ENCODE measurements around the gene LRRC57. TPM values are rescaled to one million over a fixed set of nuclear protein-coding genes. Genes with fewer than 3 reads are reported as not detected.
A peak's percentile ranks its signal among the peaks of the same experiment; 100 is the strongest.

The LRRC57 gene
- total and polyA plus RNA-seq, 4 experiments from 2014 or later, result 6.6 to 20.0 (median 14.1) TPM

DNA sequence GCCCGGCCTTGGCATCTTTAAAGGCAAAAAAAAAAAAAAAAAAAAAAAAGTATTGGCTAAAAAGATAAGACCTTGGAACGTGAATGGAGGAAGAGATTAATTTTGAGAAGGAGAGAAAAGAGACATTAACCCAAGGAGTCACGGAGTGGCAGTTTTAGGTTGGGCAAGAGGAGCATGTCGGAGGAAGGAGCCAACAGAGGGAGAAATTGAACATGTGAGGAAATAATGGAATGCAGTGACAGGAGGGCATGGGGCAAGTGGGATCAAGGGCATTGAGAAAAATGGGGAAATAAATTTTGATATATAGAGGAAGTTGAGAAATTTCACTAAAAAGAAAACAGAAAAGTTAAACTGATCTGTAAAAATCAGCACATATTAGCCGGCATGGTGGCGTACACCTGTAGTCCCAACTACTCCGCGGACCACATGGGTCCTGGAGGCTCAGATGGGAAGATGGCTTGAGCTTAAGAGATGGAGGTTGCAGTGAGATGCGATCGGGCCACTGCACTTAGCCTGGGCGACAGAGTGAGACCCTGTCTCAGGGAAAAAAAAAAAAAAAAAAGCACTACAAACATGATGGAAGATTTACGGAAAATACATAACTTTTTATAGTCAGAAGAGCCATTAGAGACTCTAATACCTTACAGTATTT, 1.3 kb upstream of the LRRC57 start:
- ChIA-PET CTCF (ENCODE audit: partially characterized antibody) (interaction anchor here (1.3 kb wide), 1 partner anchor 55 kb away, joined by 4 read pairs; the partner anchor contains the start of gene SNAP23), POLR2A (ENCODE audit: partially characterized antibody) (interaction anchor here (1.0 to 5.6 kb wide), 5 partner anchors 11 to 59 kb away, joined by 3 to 60 read pairs (median 33); partner anchors contain the start of genes SNAP23, STARD9 and ZNF106)
- H3K27me3 ChIP-seq (ENCODE audit: insufficient read depth, low read length), result no peaks in the 10 kb centered on the region
- peaks cover 5% of the 10 kb centered on the region for H3K36me3 ChIP-seq (ENCODE audit: insufficient read depth, low read length)
- H3K27me3 Mint-ChIP-seq, result no peaks in the 10 kb centered on the region
- H3K4me1 Mint-ChIP-seq, result peaks cover 39 to 84% (median 57%) of the 10 kb centered on the region in 4 donors
- H3K27ac ChIP-seq (ENCODE audit: low read depth, low read length), result no peak overlapping the region
- H3K9me3 ChIP-seq (ENCODE audit: control insufficient read depth in 1 of 2, low read length in 2 of 2), result no peaks in the 10 kb centered on the region
- no peak overlapping the region for H3K4me3 ChIP-seq (ENCODE audit: low read length in 2 of 2)
- DNase-seq, result no peak
- peak overlapping the region; percentile 39 to 91 (median 81) for H3K27ac Mint-ChIP-seq
- intact Hi-C loops (cut with micrococcal nuclease), result loop anchor here (2.0 kb wide), 1 partner anchor 59 kb away; the partner anchor contains the start of gene ZNF106
- peaks cover 53% of the 10 kb centered on the region for H3K4me1 ChIP-seq (ENCODE audit: insufficient read depth, low read length)
- peaks cover 11 to 39% of the 10 kb centered on the region in 2 donors for H3K36me3 Mint-ChIP-seq
- H3K4me3 Mint-ChIP-seq, result peak overlapping the region; percentile 93 to 100 (median 96)
- H3K9me3 Mint-ChIP-seq, result no peaks in the 10 kb centered on the region

DNA sequence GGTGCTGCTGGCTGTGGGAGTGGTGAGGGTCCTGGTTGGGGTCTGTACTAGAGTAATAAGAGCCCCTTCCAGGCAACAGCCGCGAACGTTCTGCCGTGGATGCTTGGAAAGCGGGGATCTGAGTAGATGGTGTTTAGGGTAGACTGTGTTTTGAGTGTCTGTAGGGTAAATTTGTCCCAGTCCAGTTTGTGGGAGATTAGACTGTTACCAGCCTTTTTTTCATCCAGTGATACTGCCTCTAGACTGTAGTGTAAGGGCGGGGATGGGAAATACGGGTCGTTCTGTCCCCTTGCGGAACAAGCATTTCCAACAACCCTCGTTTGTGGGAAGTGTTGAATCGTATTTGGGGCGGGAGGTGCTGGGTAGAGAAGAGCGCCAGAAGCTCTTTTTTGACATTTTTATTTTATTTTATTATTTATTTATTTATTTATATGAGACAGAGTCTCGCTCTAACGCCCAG, 469 bp upstream of the LRRC57 start:
- no peaks in the 10 kb centered on the region for H3K27me3 ChIP-seq (ENCODE audit: insufficient read depth, low read length)
- H3K4me1 Mint-ChIP-seq, result peaks cover 40 to 78% (median 59%) of the 10 kb centered on the region in 4 donors
- peaks cover 54% of the 10 kb centered on the region for H3K4me1 ChIP-seq (ENCODE audit: insufficient read depth, low read length)
- intact Hi-C loops (cut with micrococcal nuclease), result loop anchor here (2.0 kb wide), 1 partner anchor 58 kb away; the partner anchor contains the start of gene ZNF106
- no peaks in the 10 kb centered on the region for H3K27me3 Mint-ChIP-seq
- peak overlapping the region; percentile 93 to 100 (median 96) for H3K4me3 Mint-ChIP-seq
- peak in 1 of 5 donors; percentile 56 for DNase-seq
- peak overlapping the region; percentile 88 for H3K27ac ChIP-seq (ENCODE audit: low read depth, low read length)
- ChIA-PET CTCF (ENCODE audit: partially characterized antibody) (interaction anchor here (1.3 kb wide), 1 partner anchor 54 kb away, joined by 4 read pairs; the partner anchor contains the start of gene SNAP23), POLR2A (ENCODE audit: partially characterized antibody) (interaction anchor here (1.0 to 5.6 kb wide), 9 partner anchors 10 to 276 kb away, joined by 3 to 60 read pairs (median 8); partner anchors contain the start of genes GANC, SNAP23, STARD9 and TMEM87A)
- peaks cover 11% of the 10 kb centered on the region for H3K36me3 ChIP-seq (ENCODE audit: insufficient read depth, low read length)
- H3K9me3 ChIP-seq (ENCODE audit: control insufficient read depth in 1 of 2, low read length in 2 of 2), result no peaks in the 10 kb centered on the region
- peak overlapping the region; percentile 87 to 100 (median 98) for H3K27ac Mint-ChIP-seq
- H3K4me3 ChIP-seq (ENCODE audit: low read length in 2 of 2), result peak overlapping the region; percentile 92 to 99
- H3K36me3 Mint-ChIP-seq, result peaks cover 12 to 40% of the 10 kb centered on the region in 2 donors
- H3K9me3 Mint-ChIP-seq, result no peaks in the 10 kb centered on the region

DNA sequence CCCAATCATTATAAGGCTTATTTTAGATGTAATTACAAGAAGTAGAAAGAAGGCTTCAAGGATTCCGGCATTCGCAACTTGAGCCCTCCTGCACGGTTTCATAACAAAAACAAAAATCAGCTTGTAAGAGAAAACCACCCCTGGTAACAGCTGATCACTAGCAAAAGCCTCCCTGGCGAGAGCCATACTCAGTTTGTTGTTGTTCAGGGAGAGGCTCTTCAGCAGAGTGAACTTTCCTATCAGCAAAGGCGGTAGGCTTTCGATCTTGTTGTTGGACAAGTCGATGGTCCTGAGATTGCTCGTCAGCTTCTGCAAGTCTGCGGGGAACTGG, 710 bp downstream of the LRRC57 start:
- no peak for DNase-seq
- Mint-ChIP-seq H3K4me3 (peak overlapping the region; percentile 93 to 100 (median 96)), H3K36me3 (peaks cover 12 to 43% of the 10 kb centered on the region in 2 donors), H3K4me1 (peaks cover 36 to 69% (median 51%) of the 10 kb centered on the region in 4 donors), H3K27me3 (no peaks in the 10 kb centered on the region), H3K27ac (peak overlapping the region; percentile 87 to 100 (median 98)), H3K9me3 (no peaks in the 10 kb centered on the region)
- no peaks in the 10 kb centered on the region for H3K27me3 ChIP-seq (ENCODE audit: insufficient read depth, low read length)
- peak overlapping the region; percentile 92 to 99 for H3K4me3 ChIP-seq (ENCODE audit: low read length in 2 of 2)
- H3K9me3 ChIP-seq (ENCODE audit: control insufficient read depth in 1 of 2, low read length in 2 of 2), result no peaks in the 10 kb centered on the region
- H3K36me3 ChIP-seq (ENCODE audit: insufficient read depth, low read length), result peaks cover 11% of the 10 kb centered on the region
- ChIA-PET CTCF (ENCODE audit: partially characterized antibody) (interaction anchor here (1.0 to 1.6 kb wide), 3 partner anchors 33 to 103 kb away, joined by 3 to 5 read pairs (median 3); no protein-coding TSS in a partner anchor), POLR2A (ENCODE audit: partially characterized antibody) (interaction anchor here (0.8 to 5.6 kb wide), 15 partner anchors 12 to 275 kb away, joined by 3 to 60 read pairs (median 5); partner anchors contain the start of genes GANC, SNAP23, STARD9 and TMEM87A)
- H3K27ac ChIP-seq (ENCODE audit: low read depth, low read length), result peak overlapping the region; percentile 88
- H3K4me1 ChIP-seq (ENCODE audit: insufficient read depth, low read length), result peaks cover 47% of the 10 kb centered on the region
- intact Hi-C loops (cut with micrococcal nuclease), result loop anchor here (1.0 to 2.0 kb wide), 4 partner anchors 27 to 102 kb away; partner anchors contain the start of genes STARD9 and ZNF106

DNA sequence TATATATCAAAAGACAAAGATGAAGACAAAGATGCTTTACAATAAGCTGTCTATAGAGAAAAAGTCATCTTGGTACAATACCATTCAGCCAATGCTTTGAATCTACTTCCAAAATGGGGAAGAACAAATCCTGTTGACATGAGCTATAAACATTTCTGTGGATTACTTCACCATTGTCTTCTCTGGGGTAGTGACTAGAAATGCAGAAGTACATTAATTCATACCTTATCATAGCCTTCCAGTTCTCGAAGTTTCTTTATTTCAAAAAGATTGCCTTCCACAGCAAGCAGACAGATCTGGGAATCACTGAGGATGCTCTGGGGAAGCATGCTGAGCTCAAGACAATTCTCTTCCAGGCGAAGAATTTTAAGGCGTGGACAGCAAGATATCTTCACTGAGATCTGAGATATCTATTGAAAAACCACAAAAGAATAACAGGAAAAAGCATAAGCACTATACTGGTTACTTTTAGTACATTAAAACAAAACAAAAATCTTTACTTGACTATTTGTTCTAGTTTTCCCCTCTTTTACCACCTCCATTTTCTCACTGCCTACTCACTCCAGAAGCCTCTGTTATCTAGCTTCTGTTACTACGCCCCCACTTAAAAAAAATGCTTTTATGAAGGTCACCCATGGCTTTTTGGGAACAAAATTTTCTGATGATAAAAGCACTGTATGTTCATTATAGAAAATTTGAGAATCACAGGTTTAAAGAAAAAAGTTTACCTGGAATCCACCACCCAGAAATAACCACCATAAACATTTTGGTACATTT, 3.6 kb downstream of the LRRC57 start:
- intact Hi-C loops (cut with micrococcal nuclease), result no loop called here
- H3K9me3 Mint-ChIP-seq, result no peaks in the 10 kb centered on the region
- Histone ChIP-seq H3K4me1 (ENCODE audit: insufficient read depth, low read length) (peaks cover 40% of the 10 kb centered on the region), H3K27ac (ENCODE audit: low read depth, low read length) (no peak overlapping the region), H3K9me3 (ENCODE audit: control insufficient read depth in 1 of 2, low read length in 2 of 2) (no peaks in the 10 kb centered on the region), H3K36me3 (ENCODE audit: insufficient read depth, low read length) (peaks cover 11% of the 10 kb centered on the region), H3K4me3 (ENCODE audit: low read length in 2 of 2) (no peak overlapping the region), H3K27me3 (ENCODE audit: insufficient read depth, low read length) (no peaks in the 10 kb centered on the region)
- POLR2A ChIA-PET (ENCODE audit: partially characterized antibody), result interaction anchor here (0.7 to 1.8 kb wide), 2 partner anchors 50 to 54 kb away, joined by 3 to 7 read pairs; partner anchors contain the start of genes SNAP23 and ZNF106
- H3K27ac Mint-ChIP-seq, result peak overlapping the region in 6 of 7 donors; percentile 49 to 85 (median 78)
- H3K4me1 Mint-ChIP-seq, result peaks cover 35 to 51% (median 42%) of the 10 kb centered on the region in 4 donors
- peak overlapping the region in 3 of 8 donors; percentile 5 to 52 (median 35) for H3K4me3 Mint-ChIP-seq
- CTCF ChIA-PET (ENCODE audit: partially characterized antibody), result interaction anchor here (0.6 to 1.2 kb wide), 3 partner anchors 10 to 12 kb away, joined by 3 to 5 read pairs (median 4); no protein-coding TSS in a partner anchor
- H3K36me3 Mint-ChIP-seq, result peaks cover 17 to 49% of the 10 kb centered on the region in 2 donors
- no peaks in the 10 kb centered on the region for H3K27me3 Mint-ChIP-seq
- no peak for DNase-seq

DNA sequence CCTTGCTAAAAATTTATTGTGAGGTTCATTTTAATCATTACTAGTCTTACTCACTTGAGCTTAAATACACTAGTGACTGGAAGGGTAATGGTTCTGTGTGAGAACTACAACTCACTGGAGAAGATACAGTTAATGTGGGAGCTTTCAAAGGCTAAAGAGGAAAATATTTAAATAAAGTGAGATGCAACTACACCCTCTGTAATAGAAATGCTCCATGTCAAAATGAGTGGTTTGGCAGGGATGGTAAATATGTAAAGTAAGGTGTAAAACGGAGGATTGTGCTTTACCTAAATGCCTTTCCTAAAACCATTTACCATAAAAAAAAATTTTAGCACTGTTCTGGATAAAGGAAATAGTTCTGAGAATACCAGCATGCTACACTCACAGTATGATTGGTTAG, 15.3 kb downstream of the LRRC57 start:
- Mint-ChIP-seq H3K9me3 (no peaks in the 10 kb centered on the region), H3K27me3 (no peaks in the 10 kb centered on the region), H3K4me3 (no peak overlapping the region), H3K27ac (no peak overlapping the region), H3K4me1 (no peaks in the 10 kb centered on the region), H3K36me3 (peaks cover 35 to 51% of the 10 kb centered on the region in 2 donors)
- intact Hi-C loops (cut with micrococcal nuclease), result no loop called here
- Histone ChIP-seq H3K27ac (ENCODE audit: low read depth, low read length) (no peak overlapping the region), H3K4me1 (ENCODE audit: insufficient read depth, low read length) (no peaks in the 10 kb centered on the region), H3K27me3 (ENCODE audit: insufficient read depth, low read length) (no peaks in the 10 kb centered on the region), H3K4me3 (ENCODE audit: low read length in 2 of 2) (no peak overlapping the region), H3K9me3 (ENCODE audit: control insufficient read depth in 1 of 2, low read length in 2 of 2) (no peaks in the 10 kb centered on the region), H3K36me3 (ENCODE audit: insufficient read depth, low read length) (peaks cover 22% of the 10 kb centered on the region)
- CTCF ChIA-PET (ENCODE audit: partially characterized antibody), result interaction anchor here (0.8 to 1.4 kb wide), 2 partner anchors 12 to 15 kb away, joined by 3 to 4 read pairs; no protein-coding TSS in a partner anchor
- POLR2A ChIA-PET (ENCODE audit: partially characterized antibody), result interaction anchor here (1.1 kb wide), 1 partner anchor 42 kb away, joined by 3 read pairs; the partner anchor contains the start of gene ZNF106
- DNase-seq, result no peak

DNA sequence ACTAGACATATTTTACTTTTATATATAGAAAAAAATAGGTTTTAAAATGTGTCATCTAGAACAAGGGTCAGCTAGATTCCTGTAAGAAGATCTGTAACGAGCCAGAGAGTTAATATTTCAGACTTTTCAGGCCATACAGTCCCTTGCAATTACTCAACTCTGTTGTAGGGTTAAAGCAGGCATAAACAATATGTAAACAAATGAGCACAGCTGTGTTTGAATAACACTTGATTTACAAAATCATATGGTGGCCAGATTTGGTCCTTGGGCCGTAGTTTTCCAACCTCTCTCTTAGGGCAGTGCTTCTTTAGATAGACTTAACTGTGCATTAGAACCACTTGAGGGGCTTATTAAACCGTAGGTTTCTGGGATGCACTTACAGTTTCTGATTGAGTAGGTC, 19.6 kb downstream of the LRRC57 start:
- H3K4me1 Mint-ChIP-seq, result no peaks in the 10 kb centered on the region
- peaks cover 31 to 57% of the 10 kb centered on the region in 2 donors for H3K36me3 Mint-ChIP-seq
- Histone ChIP-seq H3K27ac (ENCODE audit: low read depth, low read length) (no peak overlapping the region), H3K36me3 (ENCODE audit: insufficient read depth, low read length) (peaks cover 22% of the 10 kb centered on the region), H3K4me1 (ENCODE audit: insufficient read depth, low read length) (no peaks in the 10 kb centered on the region), H3K9me3 (ENCODE audit: control insufficient read depth in 1 of 2, low read length in 2 of 2) (no peaks in the 10 kb centered on the region), H3K4me3 (ENCODE audit: low read length in 2 of 2) (no peak overlapping the region), H3K27me3 (ENCODE audit: insufficient read depth, low read length) (no peaks in the 10 kb centered on the region)
- intact Hi-C loops (cut with micrococcal nuclease), result no loop called here
- H3K9me3 Mint-ChIP-seq, result no peaks in the 10 kb centered on the region
- no peak overlapping the region for H3K4me3 Mint-ChIP-seq
- no peaks in the 10 kb centered on the region for H3K27me3 Mint-ChIP-seq
- POLR2A ChIA-PET (ENCODE audit: partially characterized antibody), result interaction anchor here (0.8 kb wide), 1 partner anchor 38 kb away, joined by 3 read pairs; the partner anchor contains the start of gene ZNF106
- DNase-seq, result no peak
- CTCF ChIA-PET (ENCODE audit: partially characterized antibody), result interaction anchor here (0.5 to 1.7 kb wide), 2 partner anchors 45 to 675 kb away, joined by 3 read pairs; no protein-coding TSS in a partner anchor
- no peak overlapping the region for H3K27ac Mint-ChIP-seq
